ENCODE data around the gene MPHOSPH6.

MPHOSPH6 gene

DNA sequence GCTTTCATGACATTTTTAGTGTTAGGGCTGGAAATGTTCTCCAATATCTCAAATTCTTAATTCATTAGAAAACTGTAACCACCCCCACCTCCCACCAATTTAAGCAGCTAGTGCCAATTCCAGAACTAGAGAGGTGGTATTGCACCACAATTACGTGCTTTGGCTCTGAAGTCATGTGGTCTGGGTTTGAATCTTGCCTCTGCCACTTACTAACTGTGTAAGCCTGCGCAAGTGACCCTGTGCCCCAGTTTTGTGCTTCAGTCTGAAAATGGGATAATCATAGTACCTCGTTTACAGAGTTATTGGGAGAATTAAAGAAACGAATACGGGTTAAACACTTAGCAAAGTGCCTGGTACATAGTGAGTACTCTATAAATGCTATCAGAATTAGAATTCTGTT is 14.2 kb upstream of the MPHOSPH6 start:
- H3K27ac ChIP-seq (ENCODE audit: low read length): no peak overlapping the region
- H3K9me2 ChIP-seq (replicated peaks; ENCODE audit: insufficient read depth, low read length): no peaks in the 10 kb centered on the region
- no peaks in the 10 kb centered on the region for H3K4me1 ChIP-seq (ENCODE audit: low read length)
- H3K27me3 ChIP-seq (replicated peaks; ENCODE audit: insufficient read depth, low read length): no peaks in the 10 kb centered on the region
- H3K36me3 ChIP-seq (replicated peaks; ENCODE audit: insufficient read depth, low read length): no peaks in the 10 kb centered on the region
- no peaks in the 10 kb centered on the region for H3K79me2 ChIP-seq (ENCODE audit: low read length)
- no peak for TF ChIP-seq EZH2 (optimal IDR thresholded peaks at IDR 0.05; ENCODE audit: low read depth, low read length)
- no peak for TF ChIP-seq EZH2phosphoT487 (IDR thresholded peaks at IDR 0.05; ENCODE audit: low read length)
- TF ChIP-seq, protein P1, sequence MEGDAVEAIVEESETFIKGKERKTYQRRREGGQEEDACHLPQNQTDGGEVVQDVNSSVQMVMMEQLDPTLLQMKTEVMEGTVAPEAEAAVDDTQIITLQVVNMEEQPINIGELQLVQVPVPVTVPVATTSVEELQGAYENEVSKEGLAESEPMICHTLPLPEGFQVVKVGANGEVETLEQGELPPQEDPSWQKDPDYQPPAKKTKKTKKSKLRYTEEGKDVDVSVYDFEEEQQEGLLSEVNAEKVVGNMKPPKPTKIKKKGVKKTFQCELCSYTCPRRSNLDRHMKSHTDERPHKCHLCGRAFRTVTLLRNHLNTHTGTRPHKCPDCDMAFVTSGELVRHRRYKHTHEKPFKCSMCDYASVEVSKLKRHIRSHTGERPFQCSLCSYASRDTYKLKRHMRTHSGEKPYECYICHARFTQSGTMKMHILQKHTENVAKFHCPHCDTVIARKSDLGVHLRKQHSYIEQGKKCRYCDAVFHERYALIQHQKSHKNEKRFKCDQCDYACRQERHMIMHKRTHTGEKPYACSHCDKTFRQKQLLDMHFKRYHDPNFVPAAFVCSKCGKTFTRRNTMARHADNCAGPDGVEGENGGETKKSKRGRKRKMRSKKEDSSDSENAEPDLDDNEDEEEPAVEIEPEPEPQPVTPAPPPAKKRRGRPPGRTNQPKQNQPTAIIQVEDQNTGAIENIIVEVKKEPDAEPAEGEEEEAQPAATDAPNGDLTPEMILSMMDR (IDR thresholded peaks at IDR 0.05; ENCODE audit: low read length): no peak
- no peaks in the 10 kb centered on the region for H3K9me3 ChIP-seq (replicated peaks; ENCODE audit: insufficient read depth, low read length)
- DNase-seq: no peak
- no peak overlapping the region for H3K4me3 ChIP-seq (ENCODE audit: low read length)
- H2AFZ ChIP-seq (ENCODE audit: low read length): no peak overlapping the region
- H3K4me2 ChIP-seq (ENCODE audit: low read depth, low read length): no peak overlapping the region
- no peak overlapping the region for H3K9ac ChIP-seq (ENCODE audit: low read length)
- no peaks in the 10 kb centered on the region for H4K20me1 ChIP-seq (ENCODE audit: insufficient read depth, low read length)
- H3F3A ChIP-seq (ENCODE audit: insufficient read depth, low read length): 0 out of 2 replicates have a peak, but pooled peaks cover 3% of the 10 kb centered on the region

DNA sequence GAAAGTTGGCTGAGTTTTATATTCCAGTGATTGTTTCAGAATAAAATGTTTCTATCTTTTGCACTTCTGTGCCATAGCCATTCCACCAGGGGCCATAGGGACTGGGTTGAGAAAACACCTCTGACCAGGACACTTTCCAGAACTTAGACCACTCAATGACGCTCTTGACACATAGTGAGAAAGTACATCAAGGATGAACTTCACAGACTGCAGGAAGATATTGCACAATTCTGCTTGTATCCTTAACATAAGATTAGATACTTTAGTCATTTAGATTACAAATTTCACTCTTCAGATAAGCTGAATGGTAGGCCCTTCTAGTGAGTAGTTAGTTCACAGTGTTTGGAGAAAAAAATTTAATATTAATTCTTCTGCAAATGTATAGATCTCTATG is 13.0 kb upstream of the MPHOSPH6 start:
- H4K20me1 ChIP-seq (ENCODE audit: insufficient read depth, low read length): no peaks in the 10 kb centered on the region
- TF ChIP-seq, protein P1 (IDR thresholded peaks at IDR 0.05; ENCODE audit: low read length): no peak
- TF ChIP-seq EZH2 (optimal IDR thresholded peaks at IDR 0.05; ENCODE audit: low read depth, low read length): no peak
- no peak overlapping the region for H3K27ac ChIP-seq (ENCODE audit: low read length)
- H3K9me2 ChIP-seq (replicated peaks; ENCODE audit: insufficient read depth, low read length): no peaks in the 10 kb centered on the region
- H3K9ac ChIP-seq (ENCODE audit: low read length): no peak overlapping the region
- H3F3A ChIP-seq (ENCODE audit: insufficient read depth, low read length): 0 out of 2 replicates have a peak, but pooled peaks cover 3% of the 10 kb centered on the region
- no peaks in the 10 kb centered on the region for H3K36me3 ChIP-seq (replicated peaks; ENCODE audit: insufficient read depth, low read length)
- DNase-seq: no peak
- H3K4me3 ChIP-seq (ENCODE audit: low read length): no peak overlapping the region
- H2AFZ ChIP-seq (ENCODE audit: low read length): no peak overlapping the region
- no peaks in the 10 kb centered on the region for H3K4me1 ChIP-seq (ENCODE audit: low read length)
- H3K27me3 ChIP-seq (replicated peaks; ENCODE audit: insufficient read depth, low read length): no peaks in the 10 kb centered on the region
- no peaks in the 10 kb centered on the region for H3K79me2 ChIP-seq (ENCODE audit: low read length)
- H3K4me2 ChIP-seq (ENCODE audit: low read depth, low read length): no peak overlapping the region
- no peaks in the 10 kb centered on the region for H3K9me3 ChIP-seq (replicated peaks; ENCODE audit: insufficient read depth, low read length)

DNA sequence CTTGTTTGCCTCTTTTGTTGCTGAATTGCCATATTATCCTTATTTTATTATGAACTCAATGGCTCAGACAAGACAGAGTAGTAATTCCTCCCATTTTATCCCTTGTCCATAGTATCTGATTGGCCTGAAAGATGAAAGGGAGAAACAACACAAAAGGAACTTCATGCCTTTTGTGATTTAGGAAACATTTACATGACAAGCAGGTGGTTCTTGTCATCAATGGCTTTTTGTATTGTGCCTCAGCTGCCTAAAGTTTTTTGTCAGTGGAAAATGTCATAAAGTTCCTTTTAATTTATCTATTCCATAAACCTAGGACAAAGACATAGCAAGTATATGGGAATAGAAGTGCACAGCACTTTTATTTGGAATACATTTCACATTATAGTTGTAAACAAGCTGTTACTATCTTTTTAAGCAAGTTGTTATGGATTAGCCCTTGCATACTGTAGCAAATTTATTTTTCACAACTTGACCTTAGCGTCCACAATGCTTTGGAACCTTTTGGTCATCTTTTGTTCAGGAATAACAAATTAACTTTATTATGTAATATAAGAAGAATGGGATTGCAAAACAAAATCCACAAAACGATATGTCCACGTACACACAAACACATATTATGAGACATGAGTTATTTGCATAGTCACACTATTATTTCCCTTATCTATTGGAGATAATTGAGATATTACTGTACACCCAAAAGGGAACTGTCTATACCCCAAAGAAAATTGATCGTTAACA is 12.4 kb upstream of the MPHOSPH6 start:
- TF ChIP-seq EZH2 (optimal IDR thresholded peaks at IDR 0.05; ENCODE audit: low read depth, low read length) (no peak), EZH2phosphoT487 (IDR thresholded peaks at IDR 0.05; ENCODE audit: low read length) (no peak)
- TF ChIP-seq, protein P1 (IDR thresholded peaks at IDR 0.05; ENCODE audit: low read length): no peak
- no peaks in the 10 kb centered on the region for H3K79me2 ChIP-seq (ENCODE audit: low read length)
- H3K9ac ChIP-seq (ENCODE audit: low read length): no peak overlapping the region
- H3K4me1 ChIP-seq (ENCODE audit: low read length): no peaks in the 10 kb centered on the region
- no peaks in the 10 kb centered on the region for H3K36me3 ChIP-seq (replicated peaks; ENCODE audit: insufficient read depth, low read length)
- H3K4me2 ChIP-seq (ENCODE audit: low read depth, low read length): no peak overlapping the region
- no peaks in the 10 kb centered on the region for H3K27me3 ChIP-seq (replicated peaks; ENCODE audit: insufficient read depth, low read length)
- no peaks in the 10 kb centered on the region for H4K20me1 ChIP-seq (ENCODE audit: insufficient read depth, low read length)
- no peak for DNase-seq
- H3F3A ChIP-seq (ENCODE audit: insufficient read depth, low read length): no peaks in the 10 kb centered on the region
- H2AFZ ChIP-seq (ENCODE audit: low read length): no peak overlapping the region
- no peak overlapping the region for H3K4me3 ChIP-seq (ENCODE audit: low read length)
- H3K9me2 ChIP-seq (replicated peaks; ENCODE audit: insufficient read depth, low read length): no peaks in the 10 kb centered on the region
- H3K27ac ChIP-seq (ENCODE audit: low read length): no peak overlapping the region
- no peaks in the 10 kb centered on the region for H3K9me3 ChIP-seq (replicated peaks; ENCODE audit: insufficient read depth, low read length)

Data from MM.1S (cell line).